ENCODE results near the gene SETBP1. TPM values are rescaled to one million over a fixed set of nuclear protein-coding genes. Genes with fewer than 3 reads are reported as not detected.

Gene SETBP1
- total RNA-seq, 1 donor from 2014 or later, result 131 TPM

GRCh38 chr18:45026162-45026561, 345.5 kb downstream of the SETBP1 start:
- TF ChIP-seq CTCF (IDR thresholded peaks at IDR 0.05; ENCODE audit: unreplicated experiment), result no peak
- H3K36me3 Mint-ChIP-seq (ENCODE audit: low read depth, unreplicated experiment), result peaks cover 7% of the 10 kb centered on the region
- H3K9me3 Mint-ChIP-seq (ENCODE audit: unreplicated experiment), result no peaks in the 10 kb centered on the region
- no peaks in the 10 kb centered on the region for H3K27me3 Mint-ChIP-seq (ENCODE audit: unreplicated experiment)
- no peak for DNase-seq (ENCODE audit: low spot score)
- H3K4me3 Mint-ChIP-seq (ENCODE audit: unreplicated experiment), result no peak overlapping the region
- no peaks in the 10 kb centered on the region for H3K4me1 Mint-ChIP-seq (ENCODE audit: unreplicated experiment)
- no peak overlapping the region for H3K27ac Mint-ChIP-seq (ENCODE audit: unreplicated experiment)

GRCh38 chr18:45034179-45034578, 353.5 kb downstream of the SETBP1 start:
- no peak for DNase-seq (ENCODE audit: low spot score)

GRCh38 chr18:45037618-45038017, 356.9 kb downstream of the SETBP1 start:
- no peak for TF ChIP-seq CTCF (IDR thresholded peaks at IDR 0.05; ENCODE audit: unreplicated experiment)
- Mint-ChIP-seq H3K9me3 (ENCODE audit: unreplicated experiment) (no peaks in the 10 kb centered on the region), H3K36me3 (ENCODE audit: low read depth, unreplicated experiment) (peaks cover 31% of the 10 kb centered on the region), H3K27me3 (ENCODE audit: unreplicated experiment) (peaks cover 9% of the 10 kb centered on the region), H3K27ac (ENCODE audit: unreplicated experiment) (peak overlapping the region; percentile 4), H3K4me3 (ENCODE audit: unreplicated experiment) (no peak overlapping the region), H3K4me1 (ENCODE audit: unreplicated experiment) (peaks cover 18% of the 10 kb centered on the region)
- no peak for DNase-seq (ENCODE audit: low spot score)

More at GRCh38 chr18:45034179-45034578, 353.5 kb downstream of the SETBP1 start:
- Mint-ChIP-seq H3K36me3 (ENCODE audit: low read depth, unreplicated experiment) (peaks cover 10% of the 10 kb centered on the region), H3K27ac (ENCODE audit: unreplicated experiment) (no peak overlapping the region), H3K4me3 (ENCODE audit: unreplicated experiment) (no peak overlapping the region), H3K9me3 (ENCODE audit: unreplicated experiment) (no peaks in the 10 kb centered on the region), H3K4me1 (ENCODE audit: unreplicated experiment) (peaks cover 18% of the 10 kb centered on the region), H3K27me3 (ENCODE audit: unreplicated experiment) (peaks cover 6% of the 10 kb centered on the region)
- TF ChIP-seq CTCF (IDR thresholded peaks at IDR 0.05; ENCODE audit: unreplicated experiment), result no peak

GRCh38 chr18:45039376-45039775, 358.7 kb downstream of the SETBP1 start:
- H3K27me3 Mint-ChIP-seq (ENCODE audit: unreplicated experiment), result peaks cover 8% of the 10 kb centered on the region
- no peak for TF ChIP-seq CTCF (IDR thresholded peaks at IDR 0.05; ENCODE audit: unreplicated experiment)
- H3K9me3 Mint-ChIP-seq (ENCODE audit: unreplicated experiment), result no peaks in the 10 kb centered on the region
- H3K4me3 Mint-ChIP-seq (ENCODE audit: unreplicated experiment), result no peak overlapping the region
- DNase-seq (ENCODE audit: low spot score), result no peak
- peaks cover 33% of the 10 kb centered on the region for H3K36me3 Mint-ChIP-seq (ENCODE audit: low read depth, unreplicated experiment)
- peaks cover 18% of the 10 kb centered on the region for H3K4me1 Mint-ChIP-seq (ENCODE audit: unreplicated experiment)
- no peak overlapping the region for H3K27ac Mint-ChIP-seq (ENCODE audit: unreplicated experiment)

GRCh38 chr18:45040879-45041278, 360.2 kb downstream of the SETBP1 start:
- Mint-ChIP-seq H3K27ac (ENCODE audit: unreplicated experiment) (no peak overlapping the region), H3K9me3 (ENCODE audit: unreplicated experiment) (no peaks in the 10 kb centered on the region), H3K4me1 (ENCODE audit: unreplicated experiment) (peaks cover 18% of the 10 kb centered on the region), H3K4me3 (ENCODE audit: unreplicated experiment) (no peak overlapping the region), H3K36me3 (ENCODE audit: low read depth, unreplicated experiment) (peaks cover 38% of the 10 kb centered on the region), H3K27me3 (ENCODE audit: unreplicated experiment) (peaks cover 8% of the 10 kb centered on the region)
- DNase-seq (ENCODE audit: low spot score), result no peak
- no peak for TF ChIP-seq CTCF (IDR thresholded peaks at IDR 0.05; ENCODE audit: unreplicated experiment)

Measured in endothelial cell (in vitro differentiated cells).